Spleen (tissue), 11 donors: ENCODE data around the gene HOXA5. TPM values are rescaled to one million over a fixed set of nuclear protein-coding genes. Genes with fewer than 3 reads are reported as not detected.

Experiments used
- DNase-seq: peaks from one replicate; pipeline ENCODE4 v3.0.0-alpha.2; 2020
- H3K27ac ChIP-seq, 8 donors: fragments of 200-600 bp; sonication (generic) in 7 of 8; 1 replicate in 4 of 8; 2 replicates in 4 of 8; pipeline versions ENCODE4 v1.5.0 to v1.8.0; 2016 to 2021; ENCODE audit warnings: inconsistent platforms in 4 of 8, mild to moderate bottlenecking in 4 of 8, moderate library complexity in 1 of 8
- H3K27me3 ChIP-seq, 7 donors: fragments of 200-600 bp; sonication (generic) in 6 of 7; replicated peaks in 1 of 7; 1 replicate in 4 of 7; 2 replicates in 3 of 7; pipeline versions ENCODE4 v1.5.0 to v1.8.0; 2016 to 2021; ENCODE audit warnings: inconsistent platforms in 3 of 7, mild to moderate bottlenecking in 1 of 7
- H3K36me3 ChIP-seq, 6 donors: fragments of 200-600 bp; sonication (generic) in 5 of 6; 1 replicate in 4 of 6; 2 replicates in 2 of 6; pipeline versions ENCODE4 v1.5.0 to v1.8.0; 2016 to 2021; ENCODE audit warnings: inconsistent platforms in 2 of 6
- H3K4me1 ChIP-seq, 6 donors: fragments of 200-600 bp; sonication (generic) in 5 of 6; 1 replicate in 3 of 6; 2 replicates in 3 of 6; pipeline versions ENCODE4 v1.5.0 to v1.8.0; 2016 to 2021; ENCODE audit warnings: inconsistent platforms in 3 of 6
- H3K4me3 ChIP-seq, 8 donors: fragments of 200-600 bp; sonication (generic) in 7 of 8; 1 replicate in 4 of 8; 2 replicates in 4 of 8; pipeline versions ENCODE4 v1.5.0 to v1.8.0; 2016 to 2021; ENCODE audit warnings: inconsistent platforms in 4 of 8, mild to moderate bottlenecking in 4 of 8, moderate library complexity in 2 of 8
- H3K9me3 ChIP-seq, 8 donors: fragments of 200-600 bp; sonication (generic) in 7 of 8; 1 replicate in 4 of 8; 2 replicates in 4 of 8; pipeline versions ENCODE4 v1.5.0 to v1.8.0; 2016 to 2021; ENCODE audit warnings: inconsistent platforms in 4 of 8
- CTCF ChIP-seq, 11 experiments: fragments of 200-600 bp in 7 of 11; fragments of 450-650 bp in 4 of 11; sonication (generic) in 4 of 11; IDR thresholded peaks in 8 of 11; conservative IDR thresholded peaks in 3 of 11; 1 replicate in 7 of 11; 2 replicates in 4 of 11; pipeline versions ENCODE4 v1.4.0 to v1.8.0; 2016 to 2021; ENCODE audit warnings: antibody characterized with exemption in 11 of 11, inconsistent platforms in 4 of 11, mild to moderate bottlenecking in 1 of 11
- POLR2A ChIP-seq, 3 donors: fragments of 450-650 bp; IDR thresholded peaks; one replicate each; pipeline ENCODE4 v1.5.1; 2017; ENCODE audit warnings: antibody characterized with exemption in 3 of 3, mild to moderate bottlenecking in 1 of 3
- POLR2AphosphoS5 ChIP-seq, 3 donors: sonication (generic); formaldehyde crosslinking; IDR thresholded peaks; one replicate each; pipeline ENCODE4 v1.5.1; 2017; ENCODE audit warnings: antibody characterized with exemption in 3 of 3
- whole genome bisulfite sequencing, 5 donors: extraction: QIAGEN DNeasy Blood & Tissue Kit in 3 of 5; methylation state at CpG; one replicate each; pipeline versions ENCODE4 v1.1.5 to v1.1.7; 2013 to 2018; 5-methylcytosine and 5-hydroxymethylcytosine counted together
- intact Hi-C: fragments of 100-400 bp; cut with DNase I; formaldehyde crosslinking; loops from one replicate; pipeline ENCODE4 v1.15.0; 2023; ENCODE audit warnings: low total_unique reads
- polyA plus RNA-seq, 3 donors: library from polyadenylated mRNA; stranded (reverse); fragments of 200-250 nt; gene quantifications; one replicate each; pipeline ENCODE4 v1.2.1, GENCODE V29; 2013
- total RNA-seq, 7 donors: library from RNA; depleted of rRNA in 3 of 7; stranded (reverse); fragments of >200 nt in 3 of 7; fragmentation: NEBNext Ultra II Directional in 4 of 7; extraction: Animal tissue kit (Norgen Biotek cat#: 25700) in 4 of 7; gene quantifications; one replicate each; pipeline versions ENCODE4 v1.1.0 to v1.2.1, GENCODE V29; 2016 to 2021
- donor health status: healthy with polysubstance abuse.
- donor health status: DM: no; HTN: no; CAD: no; lungs with moderate emphysema.
- donor health status: DM: no; HTN: no; CAD: no.
- donor health status: Bipolar disorder and iron deficiency.
- donor health status: healthy.
- donor health status: DM: no; HTN: no; CAD: no.
- donor health status: DM: yes; HTN: yes; CAD: no.

Gene HOXA5
- total and polyA plus RNA-seq, 10 donors: 1.6 to 9.3 (median 3.3) TPM

DNA sequence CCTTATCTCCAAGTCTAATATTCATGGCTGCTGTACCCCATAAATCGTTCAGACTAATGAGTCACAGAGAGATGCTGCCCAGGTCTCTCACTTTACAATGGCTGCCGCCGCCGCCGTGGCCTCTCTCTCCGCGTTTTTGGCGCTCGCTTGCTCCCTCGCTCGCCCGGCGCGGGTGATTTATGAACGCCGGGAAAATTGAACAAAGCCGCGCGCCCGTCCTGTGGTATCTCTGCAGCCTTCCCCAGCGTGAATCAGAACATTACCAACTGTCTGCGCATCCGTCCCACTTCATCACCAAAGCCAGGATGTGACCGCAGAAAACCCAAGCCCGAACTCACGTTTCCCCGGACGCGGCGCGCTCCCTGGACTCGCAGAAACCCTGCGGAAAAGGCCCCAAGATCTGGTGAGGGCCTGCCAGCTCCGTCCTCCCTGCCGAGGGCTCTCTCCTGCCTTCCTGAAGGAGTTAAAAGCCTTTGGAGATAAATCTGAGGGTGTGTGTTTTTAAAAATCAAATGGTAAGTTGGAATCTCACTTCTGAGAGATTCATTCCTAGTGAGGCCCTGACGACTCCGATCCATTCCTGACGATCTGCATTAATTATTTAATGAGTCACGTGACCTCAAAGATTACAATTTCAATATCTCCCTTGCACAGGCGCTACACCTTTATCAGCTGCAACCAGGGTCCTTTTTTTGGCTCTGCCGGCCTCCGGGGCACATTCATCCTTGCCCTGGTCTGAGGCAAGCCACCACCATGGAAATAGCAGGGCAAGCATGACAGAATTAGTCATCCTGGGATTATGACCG lies 19.2 kb downstream of the HOXA5 start:
- TF ChIP-seq POLR2AphosphoS5 (IDR thresholded peaks at IDR 0.05) (no peak), POLR2A (IDR thresholded peaks at IDR 0.05) (no peak), CTCF (IDR thresholded peaks at IDR 0.05 in 8 of 11, conservative IDR thresholded peaks at IDR 0.05 in 3 of 11) (no peak)
- 90 to 96% (median 92%) methylated on average over 43 of the region's 43 CpGs for WGBS, 5 donors
- peaks cover 0 to 24% (median 6%) of the 10 kb centered on the region in 6 donors for H3K4me1 ChIP-seq
- H3K9me3 ChIP-seq: no peaks in the 10 kb centered on the region
- H3K27me3 ChIP-seq: peaks cover 0 to 10% (median 0%) of the 10 kb centered on the region in 7 donors
- intact Hi-C loops: no loop called here
- no peaks in the 10 kb centered on the region for H3K36me3 ChIP-seq
- no peak overlapping the region for H3K4me3 ChIP-seq
- no peak for DNase-seq
- no peak overlapping the region for H3K27ac ChIP-seq

GRCh38 chr7:27123477-27124053 lies 19.9 kb downstream of the HOXA5 start:
- peak overlapping the region in 3 of 8 donors; percentile 45 to 77 (median 57) for H3K27ac ChIP-seq
- H3K4me1 ChIP-seq: peaks cover 0 to 17% (median 7%) of the 10 kb centered on the region in 6 donors
- no peak overlapping the region for H3K4me3 ChIP-seq
- 89 to 97% (median 92%) methylated on average over 26 of the region's 26 CpGs for WGBS, 5 donors
- DNase-seq: no peak
- no peaks in the 10 kb centered on the region for H3K9me3 ChIP-seq
- intact Hi-C loops: no loop called here
- H3K36me3 ChIP-seq: no peaks in the 10 kb centered on the region
- TF ChIP-seq CTCF (IDR thresholded peaks at IDR 0.05 in 8 of 11, conservative IDR thresholded peaks at IDR 0.05 in 3 of 11) (no peak), POLR2AphosphoS5 (IDR thresholded peaks at IDR 0.05) (no peak), POLR2A (IDR thresholded peaks at IDR 0.05) (no peak)
- H3K27me3 ChIP-seq: peaks cover 0 to 10% (median 0%) of the 10 kb centered on the region in 7 donors

GRCh38 chr7:27123007-27123476 lies 20.4 kb downstream of the HOXA5 start:
- H3K27me3 ChIP-seq: peaks cover 0 to 5% (median 0%) of the 10 kb centered on the region in 7 donors
- DNase-seq: no peak
- WGBS, 5 donors: 76 to 84% (median 80%) methylated on average over 14 of the region's 14 CpGs
- H3K36me3 ChIP-seq: no peaks in the 10 kb centered on the region
- no peaks in the 10 kb centered on the region for H3K9me3 ChIP-seq
- no peak for TF ChIP-seq POLR2A (IDR thresholded peaks at IDR 0.05)
- TF ChIP-seq POLR2AphosphoS5 (IDR thresholded peaks at IDR 0.05): no peak
- TF ChIP-seq CTCF (IDR thresholded peaks at IDR 0.05 in 8 of 11, conservative IDR thresholded peaks at IDR 0.05 in 3 of 11): no peak
- H3K4me3 ChIP-seq: no peak overlapping the region
- intact Hi-C loops: no loop called here
- H3K4me1 ChIP-seq: peaks cover 0 to 17% (median 4%) of the 10 kb centered on the region in 6 donors
- peak overlapping the region in 5 of 8 donors; percentile 7 to 77 (median 53) for H3K27ac ChIP-seq
